Activated CD4-positive, alpha-beta T cell treated with anti-CD3 and anti-CD28 coated beads for 48 hours (primary cell): ENCODE measurements around the gene PQBP1.
A peak's percentile ranks its signal among the peaks of the same experiment; 100 is the strongest.
"Not testable (repeated sequence)": the region's sequence is repeated elsewhere in the genome, so short reads cannot be mapped to it uniquely, and the experiment has no call there.

Experiments used
- DNase-seq: peaks from one replicate; pipeline ENCODE4 v3.0.0-alpha.2; 2020

PQBP1 gene, protein sequence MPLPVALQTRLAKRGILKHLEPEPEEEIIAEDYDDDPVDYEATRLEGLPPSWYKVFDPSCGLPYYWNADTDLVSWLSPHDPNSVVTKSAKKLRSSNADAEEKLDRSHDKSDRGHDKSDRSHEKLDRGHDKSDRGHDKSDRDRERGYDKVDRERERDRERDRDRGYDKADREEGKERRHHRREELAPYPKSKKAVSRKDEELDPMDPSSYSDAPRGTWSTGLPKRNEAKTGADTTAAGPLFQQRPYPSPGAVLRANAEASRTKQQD

DNA sequence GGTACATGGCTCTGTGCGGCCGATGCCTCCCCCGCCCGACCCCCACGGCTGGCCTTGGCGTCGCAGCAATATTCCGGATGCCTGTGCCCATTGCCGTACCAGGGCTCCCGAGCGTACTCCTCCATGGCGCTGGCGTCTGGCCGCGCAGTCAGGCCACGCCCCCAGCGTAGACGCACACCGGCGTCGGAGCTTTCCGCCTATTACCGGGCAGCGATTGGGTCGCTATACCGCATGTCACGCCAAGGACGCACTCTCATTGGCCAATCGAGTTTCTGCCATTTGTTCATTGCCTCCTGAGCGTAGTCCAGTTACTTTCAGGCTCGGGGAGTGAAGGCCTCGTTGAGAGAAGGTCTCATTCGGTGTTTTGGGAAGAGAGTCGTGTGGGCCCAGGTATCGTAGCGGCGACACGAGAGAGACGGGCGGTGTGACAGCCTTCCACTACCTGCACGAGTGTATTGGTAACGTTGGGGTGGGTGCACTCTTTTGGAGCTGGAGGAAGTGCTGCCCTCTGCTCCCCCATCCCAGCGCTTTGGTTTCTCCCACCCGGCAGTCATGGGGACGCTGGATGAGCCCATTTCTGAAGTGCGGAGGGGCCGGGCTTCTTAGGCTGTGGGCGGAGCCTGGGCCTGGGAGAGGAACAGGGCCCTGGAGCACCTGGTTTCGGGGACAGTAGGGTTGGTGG lies at the start of gene PQBP1, which contains the start of gene TIMM17B:
Gene PQBP1, plus strand, starts transcription at position 306 of the 682 bp plus-strand sequence. CDS start 580 bp downstream, outside the sequence.
Gene TIMM17B, minus strand, starts transcription at position 144 of the 682 bp plus-strand sequence. Its CDS starts 19 bp downstream, at position 125.
- DNase-seq: peak; percentile 90

GRCh38 chrX:48848847-48849246 lies 48.9 kb upstream of the PQBP1 start:
- DNase-seq: no peak

DNA sequence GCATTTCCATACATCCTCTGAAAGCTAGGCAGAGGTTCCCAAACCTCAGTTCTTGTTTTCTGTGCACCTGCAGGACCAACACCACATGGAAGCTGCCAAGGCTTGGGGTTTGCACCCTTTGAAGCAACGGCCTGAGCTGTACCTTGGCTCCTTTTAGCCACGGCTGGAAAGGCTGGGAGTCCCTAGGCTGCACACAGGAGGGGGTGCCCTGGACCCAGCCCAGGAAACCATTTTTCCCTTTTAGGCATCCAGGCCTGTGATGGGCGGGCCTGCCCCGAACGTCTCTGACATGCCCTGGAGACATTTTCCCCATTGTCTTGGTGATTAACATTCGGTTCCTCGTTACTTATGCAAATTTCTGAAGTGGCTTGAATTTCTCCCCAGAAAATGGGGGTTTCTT lies 44.9 kb upstream of the PQBP1 start:
- DNase-seq: no peak

DNA sequence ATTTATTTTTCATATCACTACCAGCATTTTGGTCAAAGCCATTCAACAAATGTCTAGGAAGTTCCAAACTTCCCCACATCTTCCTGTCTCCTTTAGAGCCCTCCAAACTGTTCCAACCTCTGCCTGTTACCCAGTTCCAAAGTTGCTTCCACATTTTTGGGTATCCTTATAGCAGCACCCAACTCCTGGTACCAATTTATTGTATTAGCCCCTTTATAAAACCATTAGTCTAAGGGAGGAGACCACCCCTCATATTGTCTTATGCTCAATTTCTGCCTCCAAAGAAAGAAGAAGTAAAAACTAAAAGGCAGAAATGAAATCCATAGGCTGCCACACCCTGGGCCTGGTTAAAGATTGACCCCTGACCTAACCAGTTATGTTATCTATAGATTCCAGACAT lies 44.2 kb upstream of the PQBP1 start:
- DNase-seq: not testable (repeated sequence)

GRCh38 chrX:48854121-48854804 lies 43.5 kb upstream of the PQBP1 start:
- not testable (repeated sequence) for DNase-seq

DNA sequence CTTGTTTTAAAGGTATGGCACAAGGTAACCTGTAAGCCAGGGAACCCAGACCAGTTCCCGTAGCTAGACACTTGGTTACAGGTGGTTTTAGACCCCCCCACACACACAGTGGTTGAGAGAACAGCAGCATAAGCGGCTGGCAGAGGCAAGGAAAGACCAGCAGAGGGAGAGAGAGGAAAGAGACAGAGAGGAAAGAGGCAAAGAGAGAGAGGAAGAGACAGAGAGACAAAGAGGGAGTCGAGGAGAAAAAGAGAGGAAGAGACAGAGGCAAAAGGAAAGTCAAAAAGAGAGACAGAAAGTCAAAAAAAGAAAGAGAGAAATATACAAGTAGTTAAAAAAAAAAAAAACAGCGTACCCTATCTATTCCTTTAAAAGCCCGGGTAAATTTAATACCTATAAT lies 42.8 kb upstream of the PQBP1 start:
- no peak for DNase-seq

- DNase-seq: no peak
Measured at GRCh38 chrX:48864210-48864609, 33.5 kb upstream of the PQBP1 start.

DNA sequence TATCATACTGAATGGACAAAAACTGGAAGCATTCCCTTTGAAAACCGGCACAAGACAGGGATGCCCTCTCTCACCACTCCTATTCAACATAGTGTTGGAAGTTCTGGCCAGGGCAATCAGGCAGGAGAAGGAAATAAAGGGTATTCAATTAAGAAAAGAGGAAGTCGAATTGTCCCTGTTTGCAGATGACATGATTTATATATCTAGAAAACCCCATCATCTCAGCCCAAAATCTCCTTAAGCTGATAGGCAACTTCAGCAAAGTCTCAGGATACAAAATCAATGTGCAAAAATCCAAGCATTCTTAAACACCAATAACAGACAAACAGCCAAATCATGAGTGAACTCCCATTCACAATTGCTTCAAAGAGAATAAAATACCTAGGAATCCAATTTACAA lies 25.7 kb upstream of the PQBP1 start:
- not testable (repeated sequence) for DNase-seq

- not testable (repeated sequence) for DNase-seq
Measured at GRCh38 chrX:48876944-48877343, 20.8 kb upstream of the PQBP1 start.

- no peak for DNase-seq
Measured at GRCh38 chrX:48883729-48884128, 14.0 kb upstream of the PQBP1 start.

- DNase-seq: not testable (repeated sequence)
Measured at GRCh38 chrX:48886586-48886985, 11.1 kb upstream of the PQBP1 start.

GRCh38 chrX:48890296-48890925 lies 7.3 kb upstream of the PQBP1 start:
- peak; percentile 18 for DNase-seq

DNA sequence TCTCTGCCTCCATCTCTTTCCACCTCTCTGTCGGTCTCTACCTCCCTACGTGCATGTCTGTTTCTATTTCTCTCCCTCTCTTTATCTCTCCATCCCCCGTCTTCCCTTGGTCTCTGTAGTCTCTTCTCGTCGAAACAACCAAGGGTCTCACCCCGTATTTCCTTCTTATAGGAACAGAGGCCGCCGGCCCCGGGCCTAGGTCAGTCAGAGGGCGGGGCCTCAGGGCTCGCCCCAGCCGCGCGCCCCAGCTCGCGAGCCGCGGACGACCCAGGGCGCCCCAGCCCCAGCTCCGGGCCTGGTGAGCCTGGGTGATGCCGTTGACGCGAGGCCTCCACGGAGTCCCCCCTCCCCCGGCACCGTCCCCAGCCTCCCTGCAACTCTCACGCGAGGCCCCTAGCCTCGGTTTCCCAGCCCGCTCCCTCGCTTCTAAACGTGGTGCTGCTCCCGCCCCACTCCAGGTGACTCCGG lies 6.8 kb upstream of the PQBP1 start:
- DNase-seq: peak; percentile 20

GRCh38 chrX:48891402-48892288 lies 6.1 kb upstream of the PQBP1 start:
- peak; percentile 82 for DNase-seq

- no peak for DNase-seq
Measured at GRCh38 chrX:48892896-48893295, 4.8 kb upstream of the PQBP1 start.

- no peak for DNase-seq
Measured at GRCh38 chrX:48893556-48894348, 4.0 kb upstream of the PQBP1 start.

DNA sequence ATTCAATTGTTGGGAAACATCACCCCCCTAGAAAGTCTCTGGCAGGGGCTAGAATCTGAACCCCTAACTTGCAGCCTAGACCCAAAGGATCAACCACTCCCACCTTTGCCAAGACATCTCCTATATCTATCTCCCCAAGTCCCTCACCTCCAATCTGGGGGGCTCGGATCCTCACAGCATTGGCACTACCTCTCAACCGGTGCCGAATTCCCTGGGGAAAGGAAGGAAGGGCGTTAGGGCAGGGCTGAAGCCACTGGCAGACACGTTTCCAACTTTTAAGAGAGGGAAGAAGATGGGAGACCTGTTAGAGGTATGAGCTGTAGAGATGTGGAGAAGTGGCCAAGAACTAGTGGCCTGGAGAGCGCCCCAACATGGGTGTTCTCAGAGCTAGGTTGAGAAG lies 2.8 kb upstream of the PQBP1 start:
- DNase-seq: no peak

- no peak for DNase-seq
Measured at GRCh38 chrX:48896611-48897011, 1.1 kb upstream of the PQBP1 start.

- DNase-seq: peak; percentile 77
Measured at GRCh38 chrX:48897157-48897624, 539 bp upstream of the PQBP1 start.

- DNase-seq: no peak
Measured at GRCh38 chrX:48899078-48899410, 1.3 kb downstream of the PQBP1 start.

GRCh38 chrX:48901069-48901468 lies 3.3 kb downstream of the PQBP1 start:
- DNase-seq: no peak
